ENCODE measurements around the gene SALL2.

SALL2 gene

DNA sequence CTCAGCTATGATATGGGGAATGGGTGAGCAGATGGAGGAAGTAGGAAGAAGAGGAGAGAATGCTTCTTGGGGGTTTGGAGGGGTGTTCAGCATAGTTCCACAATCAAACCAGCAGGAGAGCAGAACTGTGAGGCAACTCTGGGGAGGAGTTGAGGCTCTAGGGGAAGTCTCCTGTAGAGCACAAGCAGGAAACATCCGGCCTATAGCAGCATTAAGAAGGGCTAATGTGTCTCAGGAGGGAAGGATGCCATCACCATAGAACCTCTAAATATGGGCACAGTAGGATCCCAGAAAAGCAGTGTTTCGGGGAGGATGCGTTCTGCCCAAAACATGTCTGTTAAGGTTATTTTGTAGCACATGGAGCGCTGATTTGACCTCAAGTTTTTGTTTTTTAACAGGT lies 8.4 kb upstream of the SALL2 start:
- H3K4ac ChIP-seq (ENCODE audit: low read depth, low read length), result no peak overlapping the region
- peak; percentile 96 for DNase-seq
- H3K79me1 ChIP-seq (ENCODE audit: low read length), result peaks cover 1% of the 10 kb centered on the region
- no CpG with 5 or more reads among the region's 4 CpGs for WGBS (ENCODE audit: extremely low coverage, insufficient coverage, low lambda C conversion rate)
- no peaks in the 10 kb centered on the region for H3K36me3 ChIP-seq (ENCODE audit: control insufficient read depth, insufficient read depth, low read length)
- peak overlapping the region; percentile 95 for H3K27ac ChIP-seq (ENCODE audit: low read depth, low read length)
- peaks cover 19% of the 10 kb centered on the region for H3K4me1 ChIP-seq (ENCODE audit: control insufficient read depth, low read depth, low read length)
- H2BK15ac ChIP-seq (replicated peaks; ENCODE audit: low read depth), result peak overlapping the region; percentile 96
- H3K4me2 ChIP-seq (ENCODE audit: low read length), result peak overlapping the region; percentile 16
- peak overlapping the region; percentile 91 for H3K18ac ChIP-seq (ENCODE audit: low read length)
- no peak overlapping the region for H2AK5ac ChIP-seq (ENCODE audit: low read length)
- H3K9ac ChIP-seq (ENCODE audit: low read length), result peak overlapping the region; percentile 14
- H2BK5ac ChIP-seq (ENCODE audit: low read length), result peak overlapping the region; percentile 47
- H2BK120ac ChIP-seq (ENCODE audit: low read depth, low read length), result peak overlapping the region; percentile 99
- H4K8ac ChIP-seq (ENCODE audit: low read depth, low read length), result no peak overlapping the region
- H3K4me3 ChIP-seq (ENCODE audit: low read length), result no peak overlapping the region
- H3K23ac ChIP-seq (ENCODE audit: low read length), result no peak overlapping the region
- H3K79me2 ChIP-seq (ENCODE audit: control insufficient read depth, insufficient read depth, low read length), result peaks cover 12% of the 10 kb centered on the region
- H4K5ac ChIP-seq (ENCODE audit: low read length), result no peak overlapping the region
- peak overlapping the region; percentile 54 for H3K56ac ChIP-seq (ENCODE audit: low read length)
- no peaks in the 10 kb centered on the region for H3K27me3 ChIP-seq (ENCODE audit: insufficient read depth, low read length, poor library complexity)

DNA sequence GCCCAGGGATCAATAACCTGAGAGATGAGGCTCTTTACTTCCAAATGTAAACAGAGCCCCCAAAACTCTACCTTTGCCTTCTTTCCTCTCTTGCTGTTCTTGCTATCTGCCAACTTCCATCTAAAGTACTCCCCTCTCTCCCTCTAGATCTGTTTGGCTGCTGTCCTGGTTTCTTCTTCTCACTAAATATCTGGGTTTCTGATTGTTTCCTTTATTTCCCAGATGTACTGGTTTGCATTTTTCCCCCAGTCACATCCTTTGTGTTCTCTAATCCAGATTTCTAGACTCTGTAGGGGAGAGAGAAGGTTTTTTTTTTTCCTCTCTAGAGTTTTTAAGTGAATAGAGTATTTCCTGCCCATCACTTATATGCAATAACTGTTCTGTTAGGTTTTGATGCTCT lies 7.1 kb upstream of the SALL2 start:
- Histone ChIP-seq H3K4ac (ENCODE audit: low read depth, low read length) (peak overlapping the region; percentile 20), H3K9ac (ENCODE audit: low read length) (peak overlapping the region; percentile 18), H3K79me2 (ENCODE audit: control insufficient read depth, insufficient read depth, low read length) (peaks cover 12% of the 10 kb centered on the region), H2AK5ac (ENCODE audit: low read length) (no peak overlapping the region), H3K56ac (ENCODE audit: low read length) (peak overlapping the region; percentile 72), H3K27me3 (ENCODE audit: insufficient read depth, low read length, poor library complexity) (no peaks in the 10 kb centered on the region), H2BK120ac (ENCODE audit: low read depth, low read length) (peak overlapping the region; percentile 99), H2BK15ac (replicated peaks; ENCODE audit: low read depth) (peak overlapping the region; percentile 93), H3K18ac (ENCODE audit: low read length) (peak overlapping the region; percentile 91), H2BK5ac (ENCODE audit: low read length) (peak overlapping the region; percentile 22), H3K36me3 (ENCODE audit: control insufficient read depth, insufficient read depth, low read length) (no peaks in the 10 kb centered on the region), H3K23ac (ENCODE audit: low read length) (no peak overlapping the region), H4K5ac (ENCODE audit: low read length) (no peak overlapping the region), H3K4me2 (ENCODE audit: low read length) (no peak overlapping the region), H3K79me1 (ENCODE audit: low read length) (peaks cover 1% of the 10 kb centered on the region), H4K8ac (ENCODE audit: low read depth, low read length) (no peak overlapping the region), H3K4me3 (ENCODE audit: low read length) (no peak overlapping the region), H3K27ac (ENCODE audit: low read depth, low read length) (peak overlapping the region; percentile 55), H3K4me1 (ENCODE audit: control insufficient read depth, low read depth, low read length) (peaks cover 19% of the 10 kb centered on the region)
- DNase-seq, result no peak

- H4K8ac ChIP-seq (ENCODE audit: low read depth, low read length), result no peak overlapping the region
- H2BK15ac ChIP-seq (replicated peaks; ENCODE audit: low read depth), result no peak overlapping the region
- no peak overlapping the region for H3K4me3 ChIP-seq (ENCODE audit: low read length)
- no peak overlapping the region for H4K5ac ChIP-seq (ENCODE audit: low read length)
- no peak overlapping the region for H3K4me2 ChIP-seq (ENCODE audit: low read length)
- H3K79me2 ChIP-seq (ENCODE audit: control insufficient read depth, insufficient read depth, low read length), result peaks cover 17% of the 10 kb centered on the region
- no peaks in the 10 kb centered on the region for H3K36me3 ChIP-seq (ENCODE audit: control insufficient read depth, insufficient read depth, low read length)
- H2AK5ac ChIP-seq (ENCODE audit: low read length), result no peak overlapping the region
- peak overlapping the region; percentile 66 for H3K18ac ChIP-seq (ENCODE audit: low read length)
- no peak overlapping the region for H2BK120ac ChIP-seq (ENCODE audit: low read depth, low read length)
- peaks cover 17% of the 10 kb centered on the region for H3K4me1 ChIP-seq (ENCODE audit: control insufficient read depth, low read depth, low read length)
- H3K9ac ChIP-seq (ENCODE audit: low read length), result no peak overlapping the region
- H3K56ac ChIP-seq (ENCODE audit: low read length), result peak overlapping the region; percentile 1
- no CpG with 5 or more reads among the region's 1 CpG for WGBS (ENCODE audit: extremely low coverage, insufficient coverage, low lambda C conversion rate)
- H3K79me1 ChIP-seq (ENCODE audit: low read length), result peaks cover 7% of the 10 kb centered on the region
- no peak overlapping the region for H3K4ac ChIP-seq (ENCODE audit: low read depth, low read length)
- DNase-seq, result no peak
- H3K27ac ChIP-seq (ENCODE audit: low read depth, low read length), result no peak overlapping the region
- H2BK5ac ChIP-seq (ENCODE audit: low read length), result no peak overlapping the region
- H3K23ac ChIP-seq (ENCODE audit: low read length), result no peak overlapping the region
- no peaks in the 10 kb centered on the region for H3K27me3 ChIP-seq (ENCODE audit: insufficient read depth, low read length, poor library complexity)
Observed at GRCh38 chr14:21529515-21529914, 3.4 kb upstream of the SALL2 start.

- peaks cover 3% of the 10 kb centered on the region for H3K36me3 ChIP-seq (ENCODE audit: control insufficient read depth, insufficient read depth, low read length)
- no peak overlapping the region for H3K4ac ChIP-seq (ENCODE audit: low read depth, low read length)
- H3K79me1 ChIP-seq (ENCODE audit: low read length), result peaks cover 15% of the 10 kb centered on the region
- no peaks in the 10 kb centered on the region for H3K27me3 ChIP-seq (ENCODE audit: insufficient read depth, low read length, poor library complexity)
- peak overlapping the region; percentile 54 for H3K56ac ChIP-seq (ENCODE audit: low read length)
- no peak overlapping the region for H2BK15ac ChIP-seq (replicated peaks; ENCODE audit: low read depth)
- H3K27ac ChIP-seq (ENCODE audit: low read depth, low read length), result no peak overlapping the region
- peaks cover 26% of the 10 kb centered on the region for H3K79me2 ChIP-seq (ENCODE audit: control insufficient read depth, insufficient read depth, low read length)
- peaks cover 17% of the 10 kb centered on the region for H3K4me1 ChIP-seq (ENCODE audit: control insufficient read depth, low read depth, low read length)
- H3K4me2 ChIP-seq (ENCODE audit: low read length), result no peak overlapping the region
- no peak overlapping the region for H2AK5ac ChIP-seq (ENCODE audit: low read length)
- no peak for DNase-seq
- no CpG with 5 or more reads among the region's 4 CpGs for WGBS (ENCODE audit: extremely low coverage, insufficient coverage, low lambda C conversion rate)
- no peak overlapping the region for H2BK120ac ChIP-seq (ENCODE audit: low read depth, low read length)
- no peak overlapping the region for H3K23ac ChIP-seq (ENCODE audit: low read length)
- no peak overlapping the region for H2BK5ac ChIP-seq (ENCODE audit: low read length)
- peak overlapping the region; percentile 12 for H3K9ac ChIP-seq (ENCODE audit: low read length)
- H3K18ac ChIP-seq (ENCODE audit: low read length), result peak overlapping the region; percentile 39
- H4K8ac ChIP-seq (ENCODE audit: low read depth, low read length), result no peak overlapping the region
- H4K5ac ChIP-seq (ENCODE audit: low read length), result no peak overlapping the region
- no peak overlapping the region for H3K4me3 ChIP-seq (ENCODE audit: low read length)
Observed at GRCh38 chr14:21528381-21529348, 2.5 kb upstream of the SALL2 start.

GRCh38 chr14:21527318-21527679 lies 1.2 kb upstream of the SALL2 start:
- Histone ChIP-seq H3K4me1 (ENCODE audit: control insufficient read depth, low read depth, low read length) (peaks cover 15% of the 10 kb centered on the region), H3K4me3 (ENCODE audit: low read length) (no peak overlapping the region), H2AK5ac (ENCODE audit: low read length) (no peak overlapping the region), H3K27ac (ENCODE audit: low read depth, low read length) (peak overlapping the region; percentile 89), H3K27me3 (ENCODE audit: insufficient read depth, low read length, poor library complexity) (no peaks in the 10 kb centered on the region), H3K4ac (ENCODE audit: low read depth, low read length) (no peak overlapping the region), H3K23ac (ENCODE audit: low read length) (peak overlapping the region; percentile 31), H2BK15ac (replicated peaks; ENCODE audit: low read depth) (no peak overlapping the region), H3K9ac (ENCODE audit: low read length) (peak overlapping the region; percentile 64), H2BK120ac (ENCODE audit: low read depth, low read length) (no peak overlapping the region), H4K8ac (ENCODE audit: low read depth, low read length) (no peak overlapping the region), H3K79me2 (ENCODE audit: control insufficient read depth, insufficient read depth, low read length) (peaks cover 32% of the 10 kb centered on the region), H3K36me3 (ENCODE audit: control insufficient read depth, insufficient read depth, low read length) (peaks cover 3% of the 10 kb centered on the region), H2BK5ac (ENCODE audit: low read length) (peak overlapping the region; percentile 27), H3K56ac (ENCODE audit: low read length) (peak overlapping the region; percentile 90), H3K18ac (ENCODE audit: low read length) (peak overlapping the region; percentile 42), H3K79me1 (ENCODE audit: low read length) (peaks cover 23% of the 10 kb centered on the region), H4K5ac (ENCODE audit: low read length) (no peak overlapping the region), H3K4me2 (ENCODE audit: low read length) (no peak overlapping the region)
- WGBS (ENCODE audit: extremely low coverage, insufficient coverage, low lambda C conversion rate), result no CpG with 5 or more reads among the region's 1 CpG
- DNase-seq, result no peak
